Stomach smooth muscle (tissue), 2 donors: Measurements from ENCODE around the gene ATP6V0A1.
"Not testable (repeated sequence)": the region's sequence is repeated elsewhere in the genome, so short reads cannot be mapped to it uniquely, and the experiment has no call there.

Experiments
- H3K27ac ChIP-seq: one replicate; pipeline ENCODE4 v1.7.0; 2013; ENCODE audit warnings: mild to moderate bottlenecking, low read length, inconsistent platforms
- H3K27me3 ChIP-seq, 2 donors: one replicate each; pipeline ENCODE4 v1.7.0; 2013; ENCODE audit warnings: low read length in 2 of 2; ENCODE audit not compliant: insufficient read depth in 2 of 2, control insufficient read depth in 1 of 2
- H3K36me3 ChIP-seq, 2 donors: one replicate each; pipeline ENCODE4 v1.7.0; 2013; ENCODE audit warnings: low read length in 2 of 2; ENCODE audit not compliant: control insufficient read depth in 2 of 2, insufficient read depth in 2 of 2
- H3K4me1 ChIP-seq: one replicate; pipeline ENCODE4 v1.7.0; 2013; ENCODE audit warnings: low read length; ENCODE audit not compliant: control insufficient read depth, insufficient read depth
- H3K4me3 ChIP-seq, 2 donors: one replicate each; pipeline ENCODE4 v1.7.0; 2013; ENCODE audit warnings: low read length in 2 of 2
- H3K9ac ChIP-seq, 2 donors: one replicate each; pipeline ENCODE4 v1.7.0; 2013; ENCODE audit warnings: low read length in 2 of 2, mild to moderate bottlenecking in 1 of 2
- H3K9me3 ChIP-seq, 2 donors: one replicate each; pipeline ENCODE4 v1.7.0; 2013; ENCODE audit warnings: low read length in 2 of 2; ENCODE audit not compliant: control insufficient read depth in 2 of 2
- donor health status: healthy.
- donor health status: Pancreatic carcinoma.

The ATP6V0A1 gene

DNA sequence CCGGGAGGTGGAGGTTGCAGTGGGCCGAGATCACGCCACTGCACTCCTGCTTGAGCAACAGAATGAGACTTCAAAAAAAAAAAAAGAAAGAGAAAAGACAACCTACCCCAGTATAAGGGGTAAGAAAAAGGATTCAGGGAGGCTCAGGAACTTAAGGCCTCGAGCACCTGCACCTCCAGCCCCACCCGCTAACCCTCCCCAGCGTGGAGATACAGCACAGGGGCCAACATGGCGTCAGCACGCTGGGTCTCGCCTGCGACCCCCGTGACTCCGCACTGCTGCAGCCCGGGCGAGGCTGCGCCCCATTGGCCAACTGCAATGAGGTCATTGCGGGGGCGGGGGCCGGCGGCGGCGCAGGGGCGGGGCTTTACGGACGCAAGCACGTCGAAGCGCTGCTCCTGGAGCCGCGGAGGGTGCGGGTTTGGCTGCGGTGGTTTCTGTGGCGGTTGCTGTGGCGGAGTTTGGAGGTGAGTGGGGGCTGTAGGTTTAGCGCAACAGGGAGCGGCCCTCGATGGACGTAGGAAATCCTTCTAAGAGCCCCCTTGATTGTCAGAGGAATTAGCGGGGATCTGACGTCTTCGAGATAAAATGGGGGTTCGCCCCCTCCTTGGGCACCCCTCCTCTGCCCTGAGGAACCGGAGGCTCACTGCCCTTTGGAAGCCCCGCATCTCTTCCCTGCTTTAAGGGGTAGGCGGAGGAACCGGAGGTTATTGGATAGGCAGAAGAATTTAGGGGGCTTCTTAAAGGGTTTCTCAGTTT, at the start of gene ATP6V0A1:
ATP6V0A1 (plus strand) TSS at position 382 of the 759 bp plus-strand sequence. CDS start 2,017 bp downstream, outside the sequence.
- peak within 1 kb of the TSS; percentile 93 to 94 for H3K4me3 ChIP-seq
- no peaks in the 10 kb centered on the region for H3K9me3 ChIP-seq
- H3K4me1 ChIP-seq = peaks cover 6% of the 10 kb centered on the region
- H3K27me3 ChIP-seq = no peaks in the 10 kb centered on the region
- peaks cover 6 to 9% of the 10 kb centered on the region in 2 donors for H3K36me3 ChIP-seq
- H3K27ac ChIP-seq = peak within 1 kb of the TSS; percentile 96
- H3K9ac ChIP-seq = peak within 1 kb of the TSS; percentile 96 to 97

DNA sequence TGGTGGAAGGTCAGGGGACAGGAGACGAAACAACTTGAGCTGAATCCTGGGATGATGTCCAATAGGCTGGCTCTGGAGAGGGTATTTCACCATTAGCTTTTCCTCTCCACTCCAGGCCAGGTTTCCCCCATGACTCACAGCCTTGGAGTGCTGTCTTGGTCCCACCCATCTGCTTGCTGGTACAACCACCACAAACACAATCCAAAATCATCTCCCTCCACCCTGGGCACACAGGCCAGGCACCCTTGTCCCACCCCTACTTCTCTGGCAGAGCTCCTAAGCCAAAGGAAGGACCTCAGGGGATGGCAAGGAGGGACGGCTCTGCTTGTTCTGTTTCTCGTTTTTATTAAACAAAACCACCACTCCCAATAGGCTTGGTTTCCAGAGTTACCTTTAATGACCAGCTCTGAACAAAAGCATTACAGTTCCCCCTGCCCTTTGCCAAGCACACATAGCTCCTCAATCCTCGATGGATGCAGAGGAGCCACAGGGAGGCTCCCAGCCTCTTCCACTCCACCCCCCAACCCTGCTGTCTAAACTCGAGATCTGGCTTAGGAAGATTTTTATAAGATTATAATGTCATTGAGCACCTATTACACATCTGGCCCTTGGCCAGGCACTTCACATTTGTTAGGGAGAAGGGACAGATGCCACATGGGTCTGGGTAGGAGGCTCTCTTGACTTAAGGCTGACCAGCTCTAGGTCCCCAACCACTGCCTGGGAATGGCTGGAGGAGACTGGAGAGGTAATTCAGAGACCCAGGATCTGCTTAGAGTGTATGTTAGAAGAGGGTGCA, 49.0 kb upstream of the ATP6V0A1 start:
- Histone ChIP-seq H3K4me1 (peaks cover 77% of the 10 kb centered on the region), H3K27me3 (no peaks in the 10 kb centered on the region), H3K9ac (peak overlapping the region in 1 of 2 donors; percentile 0), H3K27ac (peak overlapping the region; percentile 84), H3K36me3 (peaks cover 5 to 8% of the 10 kb centered on the region in 2 donors), H3K4me3 (peak overlapping the region; percentile 24 to 44), H3K9me3 (no peaks in the 10 kb centered on the region)

DNA sequence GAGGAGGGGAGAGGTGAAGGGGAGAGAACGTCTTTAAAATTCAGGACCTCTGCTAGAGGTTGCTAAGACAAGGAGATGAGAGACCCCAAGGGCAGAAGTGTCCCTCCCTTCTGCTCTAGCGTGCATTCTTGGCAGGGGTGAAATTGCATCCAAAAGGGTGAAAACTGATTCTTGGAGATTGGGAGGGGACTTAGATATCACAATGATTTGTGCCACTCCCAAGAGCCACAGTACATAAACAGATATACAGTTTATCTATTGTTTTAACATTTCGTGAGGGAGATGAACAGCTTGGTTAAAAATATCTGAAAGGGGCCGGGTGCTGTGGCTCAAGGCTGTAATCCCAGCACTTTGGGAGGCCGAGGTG, 48.4 kb upstream of the ATP6V0A1 start:
- Histone ChIP-seq H3K9ac (peak overlapping the region in 1 of 2 donors; percentile 0), H3K27ac (peak overlapping the region; percentile 84), H3K9me3 (no peaks in the 10 kb centered on the region)

DNA sequence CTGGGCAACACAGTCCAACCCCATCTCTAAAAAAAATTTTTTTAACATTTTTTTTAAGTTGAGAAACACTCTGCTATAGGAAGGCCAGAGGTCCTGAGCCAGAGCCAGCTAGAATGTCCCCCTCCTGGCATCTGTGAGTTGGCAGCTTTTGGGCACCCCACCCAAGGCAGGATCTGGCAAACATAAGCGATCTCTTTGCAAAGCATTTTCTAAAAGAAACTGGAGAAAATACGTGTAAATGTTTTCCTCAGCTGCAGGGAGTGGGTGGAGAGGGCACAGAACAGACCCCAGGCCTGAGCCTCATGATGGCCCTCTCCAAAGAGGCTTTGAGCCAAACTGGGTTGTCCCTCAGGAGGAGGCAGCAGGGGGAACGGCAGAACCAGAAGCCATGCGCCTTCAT, 47.3 kb upstream of the ATP6V0A1 start:
- Histone ChIP-seq H3K4me3 (peak overlapping the region; percentile 49 to 54), H3K27me3 (no peaks in the 10 kb centered on the region), H3K27ac (peak overlapping the region; percentile 60), H3K9ac (peak overlapping the region in 1 of 2 donors; percentile 23), H3K36me3 (peaks cover 0 to 2% of the 10 kb centered on the region in 2 donors), H3K9me3 (no peaks in the 10 kb centered on the region), H3K4me1 (peaks cover 77% of the 10 kb centered on the region)

More for the DNA sequence above, 48.4 kb upstream of the ATP6V0A1 start:
- Histone ChIP-seq H3K4me1 (peaks cover 77% of the 10 kb centered on the region), H3K4me3 (peak overlapping the region in 1 of 2 donors; percentile 22), H3K36me3 (peaks cover 0 to 2% of the 10 kb centered on the region in 2 donors), H3K27me3 (no peaks in the 10 kb centered on the region)

DNA sequence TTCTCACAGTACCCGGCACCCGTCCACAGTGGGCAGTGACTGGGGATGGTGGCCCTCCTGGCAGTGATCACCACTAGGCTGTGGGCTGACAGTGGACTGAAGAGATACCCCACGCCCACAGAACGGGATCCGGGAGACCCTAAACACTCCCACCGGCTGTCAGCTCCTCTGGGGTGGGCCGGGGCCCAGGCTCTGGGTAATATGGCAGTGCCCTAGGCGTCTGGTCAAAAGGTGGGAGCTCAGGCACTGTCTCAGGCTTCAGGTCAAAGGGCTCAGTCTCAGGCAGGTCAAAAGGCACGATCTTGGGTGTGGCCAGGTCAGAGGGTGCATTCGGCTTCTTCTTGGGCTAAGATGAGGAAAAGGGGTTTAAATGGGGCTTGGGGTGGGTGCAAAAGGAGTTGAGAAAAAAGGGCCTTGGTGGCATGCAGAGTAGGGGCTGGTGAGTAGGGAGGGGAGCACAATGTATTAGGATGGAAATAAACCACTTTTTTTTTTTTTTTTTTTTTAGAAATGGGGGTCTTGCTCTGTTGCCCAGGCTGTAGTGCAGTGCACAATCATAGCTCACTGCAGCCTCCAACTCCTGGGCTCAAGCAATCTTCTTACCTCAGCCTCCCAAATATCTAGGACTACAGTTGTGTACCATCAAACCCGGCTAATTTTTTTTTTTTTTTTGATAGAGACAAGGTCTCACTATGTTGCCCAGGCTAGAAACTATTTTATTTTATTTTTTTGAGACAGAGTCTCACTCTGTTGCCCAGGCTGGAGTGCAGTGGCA, 46.6 kb upstream of the ATP6V0A1 start:
- Histone ChIP-seq H3K27me3 (no peaks in the 10 kb centered on the region), H3K4me1 (peaks cover 75% of the 10 kb centered on the region), H3K9ac (peak overlapping the region in 1 of 2 donors; percentile 23), H3K4me3 (peak overlapping the region; percentile 49 to 54), H3K36me3 (peaks cover 0 to 2% of the 10 kb centered on the region in 2 donors), H3K9me3 (no peaks in the 10 kb centered on the region), H3K27ac (peak overlapping the region; percentile 60)

DNA sequence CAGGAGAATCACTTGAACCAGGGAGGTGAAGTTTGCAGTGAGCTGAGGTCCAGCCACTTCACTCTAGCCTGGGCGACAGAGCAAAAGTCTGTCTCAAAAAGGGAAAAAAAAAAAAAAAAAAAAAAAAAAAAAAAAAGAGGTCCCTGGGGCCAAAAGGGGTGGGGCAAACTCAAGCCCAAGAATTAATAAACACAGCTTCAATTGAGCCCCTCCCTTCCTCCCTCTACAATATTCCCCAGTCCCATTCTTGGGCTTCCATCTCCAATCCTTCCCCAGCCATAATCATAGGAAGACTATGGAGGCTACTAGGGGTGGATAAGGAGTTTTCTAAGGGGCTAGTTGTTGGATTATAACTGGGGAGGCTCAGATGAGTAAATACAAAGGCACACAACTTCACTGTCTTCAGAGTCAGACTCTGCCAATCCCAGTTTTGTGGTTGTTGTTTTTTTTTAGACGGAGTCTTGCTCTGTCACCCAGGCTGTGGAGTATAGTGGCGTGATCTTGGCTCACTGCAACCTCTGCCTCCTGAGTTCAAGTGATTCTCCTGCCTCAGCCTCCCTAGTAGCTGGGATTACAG, 45.1 kb upstream of the ATP6V0A1 start:
- Histone ChIP-seq H3K4me3 (peak overlapping the region in 1 of 2 donors; percentile 22), H3K9ac (no peak overlapping the region), H3K36me3 (peaks cover 0 to 2% of the 10 kb centered on the region in 2 donors), H3K4me1 (peaks cover 66% of the 10 kb centered on the region), H3K27ac (peak overlapping the region; percentile 18), H3K9me3 (no peaks in the 10 kb centered on the region), H3K27me3 (no peaks in the 10 kb centered on the region)

DNA sequence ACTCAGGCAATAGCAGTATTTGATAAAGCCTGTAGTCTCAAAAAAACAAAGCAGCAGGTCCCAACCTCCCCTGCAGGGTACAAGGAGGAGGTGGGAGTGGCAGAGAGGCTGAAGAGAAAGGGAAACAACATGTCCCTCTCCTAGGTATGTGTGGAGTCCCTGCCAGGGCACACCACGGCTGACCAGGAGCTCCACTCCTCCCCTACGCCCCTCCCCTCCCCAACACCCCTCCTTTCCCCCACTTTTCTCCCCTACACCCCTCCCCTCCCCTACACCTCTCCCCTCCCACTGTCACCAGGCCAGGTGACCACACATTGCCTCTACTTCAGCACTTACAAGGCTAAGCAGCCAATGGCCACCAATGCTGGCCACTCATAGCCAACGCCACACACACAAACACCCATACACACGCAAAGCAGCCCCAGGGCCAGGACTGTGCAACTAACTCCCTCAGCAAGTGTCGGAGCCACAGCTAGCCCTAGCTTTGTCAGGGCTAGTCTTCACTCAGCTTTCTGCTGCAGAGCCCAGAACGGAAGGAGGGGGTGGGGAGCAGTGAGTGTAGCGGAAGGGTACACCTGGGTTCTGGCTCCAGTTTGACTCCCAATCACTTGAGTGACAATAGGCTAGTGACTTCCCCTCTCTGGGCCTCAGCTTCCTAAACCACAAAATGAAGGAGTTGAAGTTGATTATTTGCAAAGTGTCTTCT, 43.8 kb upstream of the ATP6V0A1 start:
- peak overlapping the region; percentile 53 for H3K27ac ChIP-seq
- peak overlapping the region; percentile 44 to 46 for H3K4me3 ChIP-seq
- H3K4me1 ChIP-seq = peaks cover 66% of the 10 kb centered on the region
- H3K27me3 ChIP-seq = no peaks in the 10 kb centered on the region
- peaks cover 0 to 2% of the 10 kb centered on the region in 2 donors for H3K36me3 ChIP-seq
- H3K9ac ChIP-seq = peak overlapping the region in 1 of 2 donors; percentile 15
- H3K9me3 ChIP-seq = no peaks in the 10 kb centered on the region

DNA sequence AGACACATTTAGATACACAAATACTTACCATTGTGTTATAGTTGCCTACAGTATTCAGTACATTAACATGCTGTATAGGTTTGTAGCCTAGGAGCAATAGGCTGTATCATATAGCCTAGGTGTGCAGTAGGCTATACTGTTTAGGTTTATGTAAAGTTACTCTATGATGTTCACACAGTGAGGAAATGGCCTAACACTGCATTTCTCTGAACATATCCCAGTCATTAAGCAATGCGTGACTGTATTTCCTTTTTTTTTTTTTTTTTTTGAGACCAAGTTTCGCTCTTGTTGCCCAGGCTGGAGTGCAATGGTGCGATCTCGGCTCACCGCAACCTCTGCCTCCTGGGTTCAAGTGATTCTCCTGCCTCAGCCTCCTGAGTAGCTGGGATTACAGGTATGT, 40.7 kb upstream of the ATP6V0A1 start:
- not testable (repeated sequence) for H3K9me3 ChIP-seq, H3K4me3 ChIP-seq

DNA sequence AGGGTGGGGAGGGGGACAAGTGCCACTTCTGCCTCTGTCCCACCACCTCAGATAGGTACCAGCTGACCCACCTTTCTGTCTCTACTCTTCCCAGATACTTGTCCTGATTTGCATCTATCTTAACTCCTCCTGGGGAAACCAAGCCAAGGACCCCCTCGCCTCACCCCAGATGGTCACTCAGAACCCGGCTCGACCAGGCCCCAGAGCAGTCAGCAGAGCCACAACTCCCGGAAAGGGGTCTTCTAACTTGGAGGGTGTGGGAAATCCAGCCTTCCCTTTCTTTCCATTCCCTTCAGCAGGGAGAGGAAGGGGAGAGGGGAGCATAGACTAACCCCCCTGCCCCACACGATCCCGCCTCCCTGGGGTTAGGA, 37.6 kb upstream of the ATP6V0A1 start:
- Histone ChIP-seq H3K9ac (peak overlapping the region; percentile 85 to 87), H3K9me3 (no peaks in the 10 kb centered on the region), H3K36me3 (no peaks in the 10 kb centered on the region), H3K27ac (peak overlapping the region; percentile 96), H3K4me3 (peak overlapping the region; percentile 99 to 100), H3K27me3 (no peaks in the 10 kb centered on the region), H3K4me1 (peaks cover 48% of the 10 kb centered on the region)

More for the DNA sequence above, 40.7 kb upstream of the ATP6V0A1 start:
- not testable (repeated sequence) for H3K36me3 ChIP-seq, H3K27ac ChIP-seq, H3K27me3 ChIP-seq, H3K9ac ChIP-seq
- peaks cover 64% of the 10 kb centered on the region for H3K4me1 ChIP-seq
